ENCODE results near the gene COL9A2.

- TF ChIP-seq EZH2 (IDR thresholded peaks at IDR 0.05; ENCODE audit: borderline replicate concordance, low read depth, low read length, severe bottlenecking) (no peak), CTCF (IDR thresholded peaks at IDR 0.05; ENCODE audit: borderline replicate concordance, extremely low read depth, low read length, poor library complexity, severe bottlenecking) (no peak)
Observed at GRCh38 chr1:40350391-40350790, 33.3 kb upstream of the COL9A2 start.
